K562 (cell line): ENCODE measurements around the gene CLCA2. TPM values are rescaled to one million over a fixed set of nuclear protein-coding genes. Genes with fewer than 3 reads are reported as not detected.

Experiments used
- ATAC-seq: fragments of 200-7000 bp; cut with Tn5 transposase; 3 replicates; pipeline ENCODE4 v1.9.1; 2020; ENCODE audit warnings: moderate library complexity
- BruUV-seq: library from RNA; stranded (reverse); fragments of 400-500 nt; replicated peaks from 2 replicates; lab custom pipeline; 2021; lab: Mats Ljungman, UMichigan
- CTCF ChIA-PET: fragments of 300-600 bp; formaldehyde crosslinking; extraction: SDS; loops from one replicate; lab custom pipeline; 2021; ENCODE audit warnings: low intra/inter-chr PET ratio; lab: Yijun Ruan, JAX
- POLR2A ChIA-PET: fragments of 300-600, 350-650 bp; sonication (Branson Sonifier 250); formaldehyde crosslinking; extraction: SDS; loops from one replicate; lab custom pipeline; 2021; ENCODE audit warnings: antibody characterized with exemption, inconsistent platforms; lab: Yijun Ruan, JAX
- DNase-seq, 4 experiments: peaks; one replicate each; pipeline versions ENCODE4 v3.0.0 to v3.0.0-alpha.2; 2011 to 2018; ENCODE audit warnings: low spot score in 3 of 4, mixed read lengths in 3 of 4; ENCODE audit errors: extremely low read depth in 1 of 4
- FAIRE-seq: peaks from 2 replicates; lab custom pipeline; 2011; peaks lifted over from hg19 to GRCh38; lab: Jason Lieb, UNC
- H2AFZ ChIP-seq: 2 replicates; pipeline ENCODE4 v1.6.0; 2011; ENCODE audit warnings: low read depth, low read length, control low read depth, inconsistent platforms
- H3K27ac ChIP-seq: fragments of 200-600 bp; 3 replicates; pipeline ENCODE4 v1.8.0; 2011; ENCODE audit warnings: low read depth, mild to moderate bottlenecking, control low read depth, inconsistent platforms, low read length, moderate library complexity, mixed read lengths; ENCODE audit errors: extremely low read depth
- H3K27me3 ChIP-seq, 2 experiments: fragments of 300-600 bp in 1 of 2; 2 replicates in 1 of 2; 3 replicates in 1 of 2; pipeline versions ENCODE4 v1.6.0 to v1.8.0; 2011; ENCODE audit warnings: inconsistent platforms in 2 of 2, low read length in 2 of 2, mild to moderate bottlenecking in 1 of 2, mixed read lengths in 1 of 2, moderate library complexity in 1 of 2; ENCODE audit not compliant: control insufficient read depth in 2 of 2, insufficient read depth in 2 of 2
- H3K36me3 ChIP-seq: fragments of 300-600 bp; 3 replicates; pipeline ENCODE4 v1.8.0; 2011; ENCODE audit warnings: mild to moderate bottlenecking, low read length, inconsistent platforms; ENCODE audit not compliant: control insufficient read depth, insufficient read depth
- H3K4me1 ChIP-seq, 2 experiments: fragments of 200-600 bp in 1 of 2; replicated peaks in 1 of 2; 2 replicates in 1 of 2; 3 replicates in 1 of 2; pipeline versions ENCODE4 v1.5.1 to v1.8.0; 2011; ENCODE audit warnings: inconsistent platforms in 2 of 2, low read length in 2 of 2, mild to moderate bottlenecking in 1 of 2, mixed read lengths in 1 of 2, moderate library complexity in 1 of 2; ENCODE audit not compliant: control insufficient read depth in 2 of 2, insufficient read depth in 2 of 2
- H3K4me2 ChIP-seq: 2 replicates; pipeline ENCODE4 v1.6.1; 2011; ENCODE audit warnings: low read length, control low read depth, inconsistent platforms, mixed read lengths; ENCODE audit not compliant: insufficient read depth
- H3K4me3 ChIP-seq: fragments of 200-600 bp; sonication (generic), shearing (Covaris generic); 2 replicates; pipeline ENCODE4 v1.5.1; 2016; ENCODE audit warnings: control low read depth, inconsistent platforms
- H3K79me2 ChIP-seq: fragments of 200-600 bp; 3 replicates; pipeline ENCODE4 v1.8.0; 2011; ENCODE audit warnings: low read length, inconsistent platforms; ENCODE audit not compliant: control insufficient read depth, insufficient read depth
- H3K9ac ChIP-seq, 2 experiments: 2 replicates each; pipeline versions ENCODE4 v1.6.0 to v1.6.1; 2011; ENCODE audit warnings: low read depth in 2 of 2, low read length in 2 of 2, control low read depth in 1 of 2, inconsistent platforms in 1 of 2, mild to moderate bottlenecking in 1 of 2, mixed read lengths in 1 of 2; ENCODE audit not compliant: insufficient read depth in 1 of 2
- H3K9me1 ChIP-seq: one replicate; pipeline ENCODE4 v1.6.0; 2011; ENCODE audit warnings: inconsistent platforms, mild to moderate bottlenecking, low read length, moderate library complexity; ENCODE audit not compliant: control insufficient read depth, insufficient read depth
- H3K9me3 ChIP-seq: replicated peaks from 2 replicates; pipeline ENCODE4 v1.5.1; 2011; ENCODE audit warnings: low read depth, low read length, inconsistent platforms; ENCODE audit not compliant: control insufficient read depth, insufficient read depth
- H4K20me1 ChIP-seq: replicated peaks from 2 replicates; pipeline ENCODE4 v1.6.1; 2011; ENCODE audit warnings: low read length, inconsistent platforms, mixed read lengths; ENCODE audit not compliant: control insufficient read depth, insufficient read depth
- KAT2B ChIP-seq: IDR thresholded peaks from one replicate; pipeline ENCODE4 v1.6.1; 2012; ENCODE audit warnings: low read depth, mild to moderate bottlenecking, control low read depth, inconsistent platforms, low read length, moderate library complexity
- SAFB2 ChIP-seq: fragments of 200-400 bp; formaldehyde crosslinking; IDR thresholded peaks from 2 replicates; pipeline ENCODE4 v1.6.1; 2018; ENCODE audit warnings: borderline replicate concordance, low read length, low read depth, moderate library complexity; ENCODE audit not compliant: severe bottlenecking
- SRF ChIP-seq, 2 experiments: fragments of 250-450, 450-650 bp in 1 of 2; sonication (Bioruptor Pico) in 1 of 2; sonication (generic) in 1 of 2; formaldehyde crosslinking; IDR thresholded peaks; 2 replicates each; pipeline versions ENCODE4 v1.5.0 to v1.5.1; 2020 to 2022; ENCODE audit warnings: mild to moderate bottlenecking in 1 of 2, missing genetic modification reagents in 1 of 2
- ZNF174 ChIP-seq: fragments of 250-450 bp; sonication (Bioruptor Pico); IDR thresholded peaks from 2 replicates; pipeline ENCODE4 v1.4.0; 2020; ENCODE audit warnings: mild to moderate bottlenecking
- ZNF23 ChIP-seq: fragments of 250-450 bp; sonication (Bioruptor Pico); IDR thresholded peaks from 2 replicates; pipeline ENCODE4 v1.4.0; 2020; ENCODE audit warnings: mild to moderate bottlenecking
- ZSCAN29 ChIP-seq: fragments of 450-650 bp; IDR thresholded peaks from 2 replicates; pipeline ENCODE4 v1.6.1; 2017
- WGBS: fragments of 100-300 bp; shearing (Covaris generic); methylation state at CpG from one replicate; pipeline ENCODE4 v1.1.6; 2016; ENCODE audit warnings: low coverage, mixed read lengths; ENCODE audit not compliant: insufficient coverage; ENCODE audit errors: missing lambda C conversion rate; 5-methylcytosine and 5-hydroxymethylcytosine counted together
- in situ Hi-C: fragments of 300-500 bp; cut with MboI; formaldehyde crosslinking; loops from 4 replicates; pipeline ENCODE4 v1.15.0; 2018; ENCODE audit warnings: inconsistent platforms, mixed read lengths
- intact Hi-C: fragments of 100-400 bp; cut with micrococcal nuclease; formaldehyde crosslinking; loops from 2 replicates; pipeline ENCODE4 v1.14.2; 2022
- polyA plus RNA-seq, 8 experiments: library from polyadenylated mRNA; depleted of rRNA in 4 of 8; stranded (reverse) in 5 of 8; unstranded in 3 of 8; fragments of >200 nt; fragmentation: Nextera tagmentation in 2 of 8; fragmentation: Illumina TruSeq in 1 of 8; extraction: Ambion mirVana in 2 of 8; extraction: Trizol in 1 of 8; gene quantifications; 2 replicates each; pipeline versions ENCODE4 v1.2.1 to v1.2.3, GENCODE V29; 2011 to 2014; ENCODE audit warnings: inconsistent platforms in 1 of 8, missing spikeins in 1 of 8
- total RNA-seq, 7 experiments: library from RNA; depleted of rRNA in 6 of 7; stranded (reverse); fragments of >200 nt in 6 of 7; fragmentation: Illumina TruSeq in 2 of 7; extraction: Trizol in 2 of 7; gene quantifications; 2 replicates each; pipeline versions ENCODE4 v1.2.1 to v1.2.3, GENCODE V29; 2011 to 2021; ENCODE audit warnings: low replicate concordance in 1 of 7
- TF ChIP-seq, protein P1 (sequence below): fragments of 450-650 bp; formaldehyde crosslinking; IDR thresholded peaks from 2 replicates; pipeline ENCODE4 v1.4.0; 2020; ENCODE audit warnings: mild to moderate bottlenecking

CLCA2 gene
- total and polyA plus RNA-seq, 9 of the 15 experiments (the other 6 are each of a cell fraction or from before 2014, with no cell fraction given) = 0.03 TPM; not detected in 8

DNA sequence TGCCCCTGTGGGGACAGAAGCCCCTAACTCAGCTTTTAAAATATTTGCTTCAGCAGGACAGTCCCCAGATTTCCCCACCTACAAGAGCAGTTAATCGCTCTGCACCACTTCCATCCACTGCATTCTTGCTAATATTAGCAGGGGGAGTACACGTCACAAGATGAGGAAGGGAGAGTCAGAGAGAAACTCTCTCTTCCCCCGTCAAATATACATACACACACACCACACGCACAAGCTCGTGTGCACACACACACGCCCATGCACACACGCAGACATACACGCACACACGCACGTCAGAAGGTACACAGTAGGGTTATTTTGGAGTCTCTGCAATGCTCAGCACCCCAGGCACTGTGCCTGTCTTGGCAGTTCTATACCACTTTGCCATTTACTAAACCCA, 46.9 kb downstream of the CLCA2 start:
- no peak for DNase-seq
- Histone ChIP-seq H3K79me2 (no peaks in the 10 kb centered on the region), H3K4me2 (no peak overlapping the region), H3K4me1 (no peaks in the 10 kb centered on the region; a peak in 1 of 5 replicates), H3K4me3 (no peak overlapping the region), H3K27me3 (no peaks in the 10 kb centered on the region; a peak in 1 of 5 replicates), H3K9me3 (no peaks in the 10 kb centered on the region), H3K36me3 (no peaks in the 10 kb centered on the region), H3K27ac (no peak overlapping the region), H3K9ac (no peak overlapping the region), H4K20me1 (no peaks in the 10 kb centered on the region), H3K9me1 (no peaks in the 10 kb centered on the region), H2AFZ (no peak overlapping the region)
- in situ Hi-C loops (no loop called here), intact Hi-C loops (loop anchor here (5.0 kb wide), 1 partner anchor 54 kb away; no protein-coding TSS in a partner anchor)
- FAIRE-seq = no peak
- no peak for ATAC-seq
- ChIA-PET POLR2A (interaction anchor here (0.7 to 0.8 kb wide), 2 partner anchors 10 to 303 kb away, joined by 3 read pairs; no protein-coding TSS in a partner anchor), CTCF (no interaction called here)
- no TSS peak for BruUV-seq
- WGBS = 37% methylated on average over 10 of the region's 10 CpGs
- TF ChIP-seq SAFB2 (no peak), KAT2B (no peak), ZNF174 (no peak), ZSCAN29 (no peak), SRF (CRISPR knock-in tag; IDR thresholded peaks at IDR 0.05) (no peak), ZNF23 (no peak)
- TF ChIP-seq, protein P1, sequence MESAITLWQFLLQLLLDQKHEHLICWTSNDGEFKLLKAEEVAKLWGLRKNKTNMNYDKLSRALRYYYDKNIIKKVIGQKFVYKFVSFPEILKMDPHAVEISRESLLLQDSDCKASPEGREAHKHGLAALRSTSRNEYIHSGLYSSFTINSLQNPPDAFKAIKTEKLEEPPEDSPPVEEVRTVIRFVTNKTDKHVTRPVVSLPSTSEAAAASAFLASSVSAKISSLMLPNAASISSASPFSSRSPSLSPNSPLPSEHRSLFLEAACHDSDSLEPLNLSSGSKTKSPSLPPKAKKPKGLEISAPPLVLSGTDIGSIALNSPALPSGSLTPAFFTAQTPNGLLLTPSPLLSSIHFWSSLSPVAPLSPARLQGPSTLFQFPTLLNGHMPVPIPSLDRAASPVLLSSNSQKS (CRISPR knock-in tag) = no peak
